HG03571 (cell line): ENCODE results near the gene USP24.
"Not testable (repeated sequence)": the region's sequence is repeated elsewhere in the genome, so short reads cannot be mapped to it uniquely, and the experiment has no call there.

Experiments used
- ATAC-seq: cut with Tn5 transposase; IDR thresholded peaks from one replicate; pipeline ENCODE4 v1.9.1; 2021; ENCODE audit not compliant: unreplicated experiment

Gene USP24

DNA sequence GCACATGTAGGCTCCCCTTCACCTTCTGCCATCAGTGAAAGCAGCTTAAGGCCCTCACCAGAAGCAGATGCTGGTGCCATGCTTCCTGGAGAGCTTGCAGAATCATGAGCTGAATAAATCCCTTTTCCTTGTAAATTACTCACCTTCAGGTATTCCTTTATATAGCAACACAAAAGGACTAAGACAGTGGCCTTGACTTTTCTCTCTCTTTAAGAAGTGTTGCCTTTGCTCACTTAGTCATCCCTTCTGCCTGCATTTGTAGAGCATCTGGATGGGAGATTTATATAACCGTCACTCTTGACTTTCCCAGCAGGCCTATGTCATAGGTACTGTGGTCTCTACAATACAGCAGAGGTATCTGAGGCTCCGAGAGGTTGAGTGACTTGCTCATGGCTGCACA is 172.2 kb downstream of the USP24 start:
- ATAC-seq: no peak

- ATAC-seq: no peak
Observed at GRCh38 chr1:55041613-55042012, 173.6 kb downstream of the USP24 start.

GRCh38 chr1:55040933-55041494 is 174.2 kb downstream of the USP24 start:
- no peak for ATAC-seq

GRCh38 chr1:55040083-55040932 is 174.9 kb downstream of the USP24 start:
- no peak for ATAC-seq

DNA sequence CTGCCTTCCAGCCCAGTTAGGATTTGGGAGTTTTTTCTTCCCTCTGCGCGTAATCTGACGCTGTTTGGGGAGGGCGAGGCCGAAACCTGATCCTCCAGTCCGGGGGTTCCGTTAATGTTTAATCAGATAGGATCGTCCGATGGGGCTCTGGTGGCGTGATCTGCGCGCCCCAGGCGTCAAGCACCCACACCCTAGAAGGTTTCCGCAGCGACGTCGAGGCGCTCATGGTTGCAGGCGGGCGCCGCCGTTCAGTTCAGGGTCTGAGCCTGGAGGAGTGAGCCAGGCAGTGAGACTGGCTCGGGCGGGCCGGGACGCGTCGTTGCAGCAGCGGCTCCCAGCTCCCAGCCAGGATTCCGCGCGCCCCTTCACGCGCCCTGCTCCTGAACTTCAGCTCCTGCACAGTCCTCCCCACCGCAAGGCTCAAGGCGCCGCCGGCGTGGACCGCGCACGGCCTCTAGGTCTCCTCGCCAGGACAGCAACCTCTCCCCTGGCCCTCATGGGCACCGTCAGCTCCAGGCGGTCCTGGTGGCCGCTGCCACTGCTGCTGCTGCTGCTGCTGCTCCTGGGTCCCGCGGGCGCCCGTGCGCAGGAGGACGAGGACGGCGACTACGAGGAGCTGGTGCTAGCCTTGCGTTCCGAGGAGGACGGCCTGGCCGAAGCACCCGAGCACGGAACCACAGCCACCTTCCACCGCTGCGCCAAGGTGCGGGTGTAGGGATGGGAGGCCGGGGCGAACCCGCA is 175.7 kb downstream of the USP24 start, which contains the start of gene PCSK9:
Gene PCSK9, plus strand, starts transcription at position 207 of the 741 bp plus-strand sequence. Its CDS starts 290 bp downstream, at position 497.
- ATAC-seq: no peak

GRCh38 chr1:55038974-55039341 is 176.2 kb downstream of the USP24 start:
- ATAC-seq: no peak

DNA sequence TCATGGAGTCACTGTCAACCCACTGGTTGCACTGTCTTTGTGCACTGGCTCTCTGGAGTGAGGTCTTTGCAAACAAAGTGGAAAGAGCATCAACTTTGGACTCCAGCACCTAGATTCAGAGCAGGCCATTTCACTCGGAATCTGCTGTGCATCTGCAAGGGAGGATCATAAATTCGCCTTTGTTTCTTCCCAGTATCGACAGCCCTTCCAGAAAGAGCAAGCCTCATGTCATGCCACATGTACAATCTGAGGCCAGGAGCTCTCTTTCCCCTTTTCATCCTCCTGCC is 176.7 kb downstream of the USP24 start:
- no peak for ATAC-seq

GRCh38 chr1:55037733-55038551 is 177.2 kb downstream of the USP24 start:
- ATAC-seq: no peak

DNA sequence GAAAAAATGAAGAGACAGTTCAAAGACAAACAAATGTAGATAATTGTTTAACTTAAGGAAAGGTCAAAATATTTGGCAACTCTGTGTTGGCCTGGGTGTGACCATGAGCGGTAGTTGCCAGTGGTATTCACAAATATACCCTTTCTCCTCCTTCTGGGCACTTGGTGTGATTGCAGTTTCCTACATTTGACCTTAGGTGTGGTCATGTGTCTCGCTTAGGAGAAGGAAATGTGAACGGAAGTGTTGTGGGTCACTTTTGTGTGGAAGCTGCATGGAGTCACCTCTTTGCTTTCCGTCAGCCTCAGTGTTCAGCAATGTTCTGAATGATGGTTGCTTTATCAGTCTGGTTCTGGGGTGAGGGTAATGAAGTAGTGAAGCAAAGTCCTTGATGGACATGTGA is 179.3 kb downstream of the USP24 start:
- ATAC-seq: no peak

DNA sequence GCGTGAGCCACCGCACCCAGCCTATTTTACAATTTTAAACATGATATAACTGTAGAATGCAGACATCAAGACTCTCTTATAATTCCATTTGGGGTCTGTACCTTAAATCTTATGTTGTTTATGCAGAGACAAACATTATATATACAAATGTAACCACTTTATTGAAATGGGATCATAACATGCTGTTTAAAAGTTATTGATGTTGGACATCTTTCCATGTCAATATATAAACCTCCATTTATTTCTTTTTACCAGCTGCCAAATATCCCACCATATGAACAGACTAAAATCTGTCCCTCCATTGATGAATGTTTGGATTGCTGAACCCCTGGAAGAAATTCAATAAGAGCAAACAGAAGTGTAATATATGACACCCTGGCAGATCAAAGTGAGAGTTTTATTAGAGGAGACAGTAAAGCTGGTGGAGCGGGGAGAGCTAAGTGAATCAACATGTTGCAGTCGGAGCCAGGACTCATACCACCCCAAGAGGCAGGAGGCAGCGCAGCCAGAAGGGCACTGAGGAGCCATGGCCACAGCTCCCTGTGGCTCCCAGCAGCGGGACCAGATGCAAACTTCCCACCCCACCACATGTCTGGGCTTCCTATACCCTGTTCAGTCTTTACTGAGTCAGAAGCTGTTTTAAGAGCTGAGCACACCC is 180.6 kb downstream of the USP24 start:
- ATAC-seq: no peak

DNA sequence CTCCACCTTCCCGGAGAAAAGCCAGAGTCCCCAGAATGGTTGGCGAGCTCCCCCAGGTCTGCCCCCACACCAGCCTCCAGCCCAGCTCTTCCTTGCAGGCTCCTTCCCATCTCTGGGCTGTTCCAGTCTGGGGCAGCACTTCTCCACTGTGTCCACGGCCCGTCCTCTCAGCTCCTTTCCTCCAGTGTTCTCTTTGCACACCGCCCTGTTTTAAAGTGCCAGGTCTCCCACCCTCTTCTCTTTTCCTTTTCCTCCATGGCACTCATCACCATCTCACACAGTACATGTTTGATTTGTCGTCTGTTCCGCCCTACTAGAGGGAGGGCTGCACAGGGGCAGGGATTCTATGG is 181.9 kb downstream of the USP24 start:
- no peak for ATAC-seq

- ATAC-seq: not testable (repeated sequence)
Observed at GRCh38 chr1:55031098-55031497, 184.1 kb downstream of the USP24 start.

DNA sequence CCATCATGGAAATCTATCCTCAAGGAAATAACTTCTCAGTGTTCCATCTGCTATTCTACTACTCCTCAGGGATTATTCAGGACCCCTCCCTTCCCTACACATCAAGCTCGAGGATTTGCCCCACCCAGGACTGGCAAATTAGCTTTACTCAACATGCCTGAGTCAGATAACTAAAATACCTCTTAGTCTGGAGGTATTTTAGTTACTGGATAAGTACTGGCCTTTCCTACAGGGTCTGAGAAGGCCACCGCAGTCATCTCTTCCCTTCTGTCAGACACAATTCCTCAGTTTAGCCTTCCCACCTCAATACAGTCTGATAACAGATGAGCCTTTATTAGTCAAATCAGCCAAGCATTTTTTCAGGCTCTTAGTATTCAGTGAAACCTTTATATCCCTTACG is 188.5 kb downstream of the USP24 start:
- not testable (repeated sequence) for ATAC-seq

- not testable (repeated sequence) for ATAC-seq
Observed at GRCh38 chr1:55024163-55024562, 191.0 kb downstream of the USP24 start.

- ATAC-seq: peak; percentile 83
Observed at GRCh38 chr1:55021942-55022546, 193.1 kb downstream of the USP24 start.

DNA sequence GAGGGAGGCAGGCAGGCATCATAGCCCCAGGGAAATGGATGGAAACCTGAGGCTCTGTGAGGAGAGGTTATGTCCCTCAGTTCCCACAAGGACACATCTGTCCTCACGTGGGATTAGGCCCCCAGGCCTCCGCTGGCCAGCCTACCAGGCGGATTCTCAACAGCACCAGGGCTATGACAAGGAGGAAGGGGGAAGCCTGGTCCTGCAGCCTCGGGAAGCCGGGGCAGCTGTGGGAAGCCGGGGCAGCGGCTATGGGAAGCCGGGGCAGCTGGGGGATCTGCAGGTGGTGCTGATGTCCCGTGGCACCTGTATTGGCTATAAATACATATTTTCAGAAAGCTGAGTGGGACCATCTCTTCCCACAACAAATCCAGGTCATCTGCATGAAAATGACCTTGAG is 196.8 kb downstream of the USP24 start:
- ATAC-seq: no peak
